MV-4-11 (cell line): ENCODE measurements around the gene GSTT2.
"Not testable (repeated sequence)": the region's sequence is repeated elsewhere in the genome, so short reads cannot be mapped to it uniquely, and the experiment has no call there.

Experiments used
- DNase-seq: peaks from one replicate; lab custom pipeline; 2025; lab: John Stamatoyannopoulos, UW

Gene GSTT2

DNA sequence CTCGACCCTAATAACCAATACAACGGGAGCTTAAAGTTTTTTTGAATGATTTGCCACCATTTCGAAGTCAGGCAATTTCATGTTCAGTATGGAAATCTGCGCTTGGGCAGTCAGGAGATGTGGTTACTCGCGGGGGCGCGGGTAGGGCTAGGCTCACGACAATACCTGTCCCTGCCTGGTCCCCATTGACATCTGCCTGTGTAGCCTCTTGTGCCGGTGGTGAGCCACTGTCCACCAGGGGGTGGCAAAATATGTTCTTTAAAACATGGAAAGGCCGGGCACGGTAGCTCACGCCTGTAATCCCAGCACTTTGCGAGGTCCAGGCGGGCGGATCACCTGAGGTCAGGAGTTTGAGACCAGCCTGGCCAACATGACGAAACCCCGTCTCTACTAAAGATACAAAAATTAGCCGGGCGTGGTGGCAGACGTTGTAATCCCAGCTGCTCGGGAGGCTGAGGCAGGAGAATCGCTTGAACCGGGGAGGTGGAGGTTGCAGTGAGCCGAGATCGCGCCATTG is 5.0 kb upstream of the GSTT2 start:
- DNase-seq, result not testable (repeated sequence)

DNA sequence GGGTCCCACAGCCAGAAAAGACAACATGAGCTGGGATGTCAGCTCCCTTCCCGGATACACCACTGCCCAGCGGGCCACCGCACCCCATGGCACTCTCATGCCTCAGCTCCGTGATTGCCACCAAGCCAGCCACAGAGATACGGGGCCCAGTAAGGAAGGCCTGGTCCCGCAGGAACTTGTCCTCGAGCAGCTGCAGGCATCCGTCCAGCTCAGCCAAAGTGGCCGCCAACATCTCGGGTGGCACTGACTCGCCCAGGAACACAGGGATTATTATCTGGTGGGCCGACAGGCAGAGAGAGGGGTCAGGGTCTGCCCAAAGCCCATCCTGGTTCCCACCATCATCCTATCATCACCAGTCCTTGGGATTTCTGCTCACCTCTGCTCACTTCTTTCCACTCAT is 2.6 kb upstream of the GSTT2 start:
- not testable (repeated sequence) for DNase-seq

DNA sequence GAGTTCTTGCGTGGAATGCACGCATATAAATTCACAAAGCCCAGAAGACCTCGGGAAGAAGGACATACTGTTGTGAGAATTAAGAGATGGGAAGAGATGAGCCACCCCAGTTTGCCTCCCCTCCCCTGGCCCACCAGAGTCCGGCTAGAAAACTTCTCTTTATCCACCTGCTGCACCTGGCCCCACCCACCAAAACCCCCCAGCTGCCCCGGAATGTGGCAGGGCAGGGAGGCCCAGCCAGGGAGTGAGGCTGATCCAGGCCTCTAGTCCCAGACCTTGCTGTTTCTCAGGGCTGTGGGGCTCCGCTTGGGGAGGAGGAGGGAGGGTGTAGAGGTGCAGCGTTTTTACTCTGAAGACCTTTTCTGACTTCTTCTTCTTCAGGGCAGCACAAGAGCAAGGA is 633 bp downstream of the GSTT2 start:
- not testable (repeated sequence) for DNase-seq

GRCh38 chr22:23984430-23984829 is 4.5 kb downstream of the GSTT2 start:
- peak; percentile 9 for DNase-seq

GRCh38 chr22:23986089-23986488 is 6.2 kb downstream of the GSTT2 start:
- DNase-seq, result not testable (repeated sequence)

DNA sequence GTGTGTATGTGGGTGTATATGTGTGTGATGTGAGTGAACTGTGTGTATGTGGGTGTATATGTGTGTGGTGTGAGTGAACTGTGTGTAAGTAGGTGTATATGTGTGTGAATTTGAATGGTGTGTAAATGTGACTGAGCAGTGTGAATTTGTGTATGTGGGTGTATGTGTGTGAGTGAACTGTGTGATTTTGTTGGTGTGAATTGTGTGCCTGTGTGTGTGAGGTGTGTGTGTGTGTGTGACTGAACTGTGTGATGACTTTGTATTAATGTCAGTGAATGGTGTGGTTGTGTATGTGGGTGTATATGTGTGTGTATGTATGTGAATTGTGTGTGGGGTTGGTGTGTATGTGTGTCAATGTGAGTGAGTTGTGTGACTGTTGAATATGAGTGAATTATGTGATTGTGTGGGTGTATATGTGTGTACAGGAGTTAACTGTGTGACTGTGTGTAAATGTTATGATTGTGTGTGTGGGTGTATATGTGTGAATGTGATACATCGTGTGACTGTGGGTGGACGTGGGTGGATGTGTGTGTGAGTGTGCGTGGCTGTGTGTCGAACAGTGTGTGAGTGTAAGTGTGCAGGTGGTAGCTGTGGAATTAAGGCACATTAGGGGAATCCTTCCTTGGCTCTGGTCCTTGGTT is 6.7 kb downstream of the GSTT2 start:
- not testable (repeated sequence) for DNase-seq

GRCh38 chr22:23989583-23990244 is 9.8 kb downstream of the GSTT2 start:
- not testable (repeated sequence) for DNase-seq

- not testable (repeated sequence) for DNase-seq
Measured at GRCh38 chr22:23993080-23993479, 13.1 kb downstream of the GSTT2 start.

DNA sequence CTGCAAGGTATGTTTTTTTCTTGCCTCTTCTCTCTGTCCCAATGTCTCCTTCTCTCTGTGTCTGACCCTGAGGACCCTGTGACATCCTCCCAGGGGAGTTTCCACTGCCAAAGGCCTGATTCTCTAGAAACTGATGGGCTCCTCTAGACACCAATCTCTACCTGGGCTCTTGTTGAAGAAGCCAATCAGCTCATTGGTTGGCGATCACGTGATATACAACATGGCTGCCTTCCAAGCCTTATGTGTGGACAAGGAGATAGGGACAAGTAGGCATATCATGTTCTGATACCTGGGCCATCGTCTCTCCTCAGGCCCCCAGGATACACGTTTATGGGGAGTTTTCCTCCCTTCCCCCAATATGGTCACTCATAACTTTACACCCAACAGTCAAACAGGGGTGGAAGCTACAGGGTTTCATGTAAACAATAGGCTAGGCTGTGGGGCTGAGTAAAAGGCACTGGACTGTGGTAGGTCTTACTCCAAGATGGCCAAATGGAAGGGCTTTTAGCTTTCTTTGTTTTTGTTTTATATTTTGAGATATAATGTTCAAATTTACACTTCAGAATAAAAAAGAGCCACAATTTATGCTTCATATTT is 13.7 kb downstream of the GSTT2 start:
- DNase-seq, result not testable (repeated sequence)

DNA sequence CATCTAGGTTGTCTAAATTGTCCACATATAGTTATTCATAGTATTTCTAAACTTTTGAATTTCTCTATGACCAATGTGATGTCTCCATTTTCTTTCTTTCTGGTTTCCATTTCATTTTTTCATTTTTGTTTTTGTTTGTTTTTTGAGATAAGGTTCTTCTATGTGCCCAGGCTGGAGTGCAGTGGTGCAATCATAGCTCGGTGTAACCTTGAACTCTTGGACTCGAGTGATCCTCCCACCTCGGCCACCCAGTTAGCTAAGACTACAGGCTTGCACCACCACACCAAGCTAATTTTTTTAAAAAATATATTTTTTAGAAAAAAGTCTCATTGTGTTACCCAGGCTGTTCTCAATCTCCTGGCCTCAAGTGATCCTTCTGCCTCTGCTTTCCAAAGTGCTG is 17.2 kb downstream of the GSTT2 start:
- DNase-seq, result no peak

DNA sequence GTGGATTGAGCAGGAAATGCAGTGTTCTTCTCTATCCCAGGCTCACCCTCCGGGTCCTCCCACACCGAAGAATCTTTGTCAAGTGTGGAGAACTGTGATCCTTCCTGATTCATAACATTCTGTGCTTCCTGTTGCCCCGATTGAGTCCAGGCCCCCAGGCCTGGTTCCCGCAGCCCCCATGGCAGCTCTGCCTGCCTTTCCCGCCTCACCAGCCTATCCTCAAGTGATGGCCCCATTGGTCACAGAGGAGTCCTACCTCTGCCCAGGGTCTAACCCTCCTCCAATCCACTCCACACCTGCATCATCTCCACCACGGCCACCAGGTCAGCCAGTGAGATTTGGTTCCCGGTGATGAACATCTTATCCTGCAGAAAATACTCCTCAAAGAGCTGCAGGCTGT is 19.8 kb downstream of the GSTT2 start:
- DNase-seq, result not testable (repeated sequence)

DNA sequence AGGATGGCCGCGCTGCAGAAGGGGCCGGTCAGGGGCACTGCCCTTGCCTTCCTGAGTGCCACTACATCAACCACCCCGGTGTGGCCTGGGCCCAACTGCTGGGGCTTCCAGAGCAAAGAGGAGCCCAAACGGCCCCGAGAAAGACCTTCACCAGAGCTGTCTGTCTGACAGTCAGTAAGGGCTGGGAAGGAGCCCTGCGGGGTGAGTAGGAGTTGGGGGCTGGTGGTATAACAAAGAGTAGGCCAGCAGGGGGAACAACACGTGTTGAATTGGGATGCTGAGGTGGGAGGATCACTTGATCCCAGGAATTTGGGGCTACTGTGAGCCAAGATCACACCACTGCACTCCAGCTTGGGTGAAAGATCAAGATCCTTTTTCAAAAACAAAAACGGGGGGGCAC is 21.4 kb downstream of the GSTT2 start:
- DNase-seq, result no peak

DNA sequence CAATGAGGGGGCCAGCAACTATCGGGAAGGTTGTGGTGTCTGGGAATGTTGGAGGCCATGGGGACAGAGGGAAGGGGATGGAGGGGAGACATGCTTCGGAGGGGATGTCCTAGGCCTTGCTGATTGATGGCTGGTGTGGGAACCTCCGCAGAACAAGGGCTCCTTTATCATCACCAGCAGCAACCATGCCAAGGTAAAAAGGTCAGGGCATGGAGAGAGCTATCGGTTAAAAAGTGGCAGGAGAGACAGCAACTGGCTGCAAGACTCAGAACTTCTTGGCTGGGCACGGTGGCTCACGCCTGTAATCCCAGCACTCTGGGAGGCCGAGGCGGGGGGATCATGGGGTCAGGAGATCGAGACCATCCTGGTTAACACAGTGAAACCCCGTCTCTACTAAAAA is 22.3 kb downstream of the GSTT2 start:
- no peak for DNase-seq

DNA sequence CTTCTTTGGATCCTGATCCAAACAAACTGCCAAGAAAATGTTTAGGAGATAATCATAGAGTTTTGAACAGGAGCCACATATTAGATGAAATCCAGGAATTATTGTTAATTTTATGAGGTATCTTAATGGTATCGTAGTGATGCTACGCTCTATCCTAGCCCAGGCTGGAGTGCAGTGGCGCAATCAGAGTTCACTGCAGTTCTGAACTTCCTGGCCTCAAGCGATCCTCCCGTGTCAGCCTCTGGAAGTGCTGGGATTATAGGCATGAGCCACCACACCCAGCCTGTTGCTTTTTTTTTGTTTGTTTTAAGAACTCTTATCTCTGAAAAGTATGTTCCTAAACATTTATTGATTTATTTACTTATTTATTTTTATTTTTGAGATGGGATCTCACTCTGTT is 22.9 kb downstream of the GSTT2 start:
- DNase-seq, result no peak

DNA sequence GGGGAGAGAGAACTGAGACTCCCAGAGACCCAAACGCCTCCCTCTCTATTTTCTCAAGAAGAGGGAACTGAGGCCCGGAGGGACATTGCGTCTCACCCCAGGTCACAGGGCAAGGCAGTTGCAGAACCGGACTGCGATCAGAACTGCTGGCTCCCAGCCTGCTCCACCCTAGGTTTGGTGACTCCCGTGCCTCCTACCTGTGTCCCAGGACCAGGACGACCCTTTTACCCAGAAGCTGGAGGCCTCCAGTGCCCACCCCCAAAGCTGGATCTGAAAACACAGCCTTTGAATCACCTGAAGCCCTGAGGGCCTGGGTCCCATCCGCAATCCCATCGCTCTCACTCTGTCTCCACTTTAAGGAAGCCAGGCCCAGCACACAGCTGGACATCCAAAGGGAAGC is 24.0 kb downstream of the GSTT2 start:
- DNase-seq, result no peak

DNA sequence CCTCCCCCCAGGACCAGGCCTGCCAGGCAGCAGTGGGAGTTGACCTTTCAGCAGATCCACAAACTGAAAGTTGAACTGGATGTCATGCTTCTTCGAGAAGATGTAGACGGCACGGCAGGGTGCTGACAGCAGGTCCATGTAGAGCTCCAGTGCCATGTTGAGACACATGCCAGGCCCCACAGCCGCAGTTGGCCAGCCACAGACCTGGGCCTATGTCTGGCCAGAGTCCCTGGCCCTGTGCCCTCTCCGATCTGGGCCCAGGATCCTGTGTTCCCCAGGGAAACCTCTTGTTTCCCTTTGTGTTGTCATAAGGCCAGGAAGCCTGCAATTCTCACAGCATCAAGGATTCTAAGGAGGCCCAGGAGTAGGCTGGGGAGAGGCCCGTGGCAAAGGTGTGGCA is 25.3 kb downstream of the GSTT2 start, which contains the start of gene GSTT4:
Gene GSTT4, minus strand, starts transcription at position 253 of the 400 bp plus-strand sequence. Its CDS starts 97 bp downstream, at position 156.
- DNase-seq, result no peak

DNA sequence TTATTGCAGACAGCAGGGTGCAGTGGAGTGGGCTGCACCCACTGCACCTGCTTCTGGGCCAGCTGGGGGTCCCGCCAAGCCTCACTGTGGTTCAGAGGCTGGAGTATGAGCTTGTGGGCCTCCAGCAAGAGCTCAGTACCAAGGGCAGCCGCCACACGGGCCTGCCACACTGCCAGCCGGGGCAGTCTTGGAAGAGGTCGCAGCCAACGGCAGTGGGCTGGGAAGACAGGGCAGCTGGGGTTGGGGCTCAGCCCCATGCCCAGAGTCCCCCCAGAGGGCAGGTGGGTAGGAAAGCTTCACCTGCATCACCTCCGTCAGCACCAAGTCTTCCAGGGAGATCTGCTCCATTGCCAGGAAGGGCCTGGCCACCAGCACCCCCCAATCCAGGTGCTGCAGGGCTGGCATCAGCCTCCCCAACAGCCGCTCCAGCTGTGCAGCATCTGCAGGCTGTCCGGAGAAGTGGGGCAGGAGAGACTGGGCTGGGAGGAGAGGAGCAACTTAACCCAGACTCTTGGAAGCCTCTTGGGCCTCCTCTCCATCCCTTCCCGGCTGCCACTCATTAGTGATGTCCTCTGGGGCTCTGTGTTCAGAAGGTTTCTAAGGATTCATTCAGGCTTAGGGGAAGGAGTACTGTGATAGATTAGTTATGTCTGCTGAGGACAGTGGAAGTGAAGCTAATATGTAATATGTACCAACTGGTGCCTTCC is 26.4 kb downstream of the GSTT2 start:
- no peak for DNase-seq

- no peak for DNase-seq
Measured at GRCh38 chr22:24006914-24007214, 26.9 kb downstream of the GSTT2 start.

DNA sequence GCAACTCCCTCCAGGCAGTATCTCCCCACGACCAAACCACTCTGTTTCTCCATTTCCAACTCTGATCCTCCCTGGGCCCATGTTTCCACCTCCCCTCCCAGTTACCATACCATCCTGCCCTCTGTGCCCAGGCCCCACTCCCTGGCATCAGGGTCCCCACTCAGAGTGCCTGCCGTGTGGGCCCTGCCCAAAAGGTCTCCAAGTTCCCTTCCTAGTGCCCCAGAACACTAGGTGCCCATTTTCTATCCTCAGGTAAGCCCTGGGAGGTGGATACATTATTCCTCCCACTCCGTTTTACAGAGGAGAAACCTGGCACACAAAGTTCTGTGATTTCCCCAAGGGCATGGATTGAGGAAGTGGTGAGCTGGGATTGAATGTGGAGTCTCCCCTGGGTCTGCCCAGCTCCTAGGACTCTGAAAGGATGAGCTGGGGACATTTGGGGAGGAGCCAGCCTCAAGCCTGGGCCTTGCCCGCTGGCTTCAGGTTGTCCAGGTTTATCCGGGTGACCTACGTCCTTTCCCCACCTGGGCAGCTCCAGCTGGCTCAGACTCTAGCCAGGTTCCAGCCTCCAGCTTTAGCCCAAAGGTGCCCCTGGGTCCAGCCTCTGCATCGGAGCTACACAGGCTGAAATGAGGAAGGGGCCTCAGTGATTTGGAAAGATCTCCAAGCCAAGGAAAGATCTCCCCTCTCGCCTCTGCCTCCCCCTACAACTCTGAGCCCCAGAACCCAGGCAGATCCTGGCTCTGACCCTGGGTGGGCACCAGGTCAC is 27.5 kb downstream of the GSTT2 start:
- no peak for DNase-seq

- no peak for DNase-seq
Measured at GRCh38 chr22:24008022-24008283, 28.0 kb downstream of the GSTT2 start.

DNA sequence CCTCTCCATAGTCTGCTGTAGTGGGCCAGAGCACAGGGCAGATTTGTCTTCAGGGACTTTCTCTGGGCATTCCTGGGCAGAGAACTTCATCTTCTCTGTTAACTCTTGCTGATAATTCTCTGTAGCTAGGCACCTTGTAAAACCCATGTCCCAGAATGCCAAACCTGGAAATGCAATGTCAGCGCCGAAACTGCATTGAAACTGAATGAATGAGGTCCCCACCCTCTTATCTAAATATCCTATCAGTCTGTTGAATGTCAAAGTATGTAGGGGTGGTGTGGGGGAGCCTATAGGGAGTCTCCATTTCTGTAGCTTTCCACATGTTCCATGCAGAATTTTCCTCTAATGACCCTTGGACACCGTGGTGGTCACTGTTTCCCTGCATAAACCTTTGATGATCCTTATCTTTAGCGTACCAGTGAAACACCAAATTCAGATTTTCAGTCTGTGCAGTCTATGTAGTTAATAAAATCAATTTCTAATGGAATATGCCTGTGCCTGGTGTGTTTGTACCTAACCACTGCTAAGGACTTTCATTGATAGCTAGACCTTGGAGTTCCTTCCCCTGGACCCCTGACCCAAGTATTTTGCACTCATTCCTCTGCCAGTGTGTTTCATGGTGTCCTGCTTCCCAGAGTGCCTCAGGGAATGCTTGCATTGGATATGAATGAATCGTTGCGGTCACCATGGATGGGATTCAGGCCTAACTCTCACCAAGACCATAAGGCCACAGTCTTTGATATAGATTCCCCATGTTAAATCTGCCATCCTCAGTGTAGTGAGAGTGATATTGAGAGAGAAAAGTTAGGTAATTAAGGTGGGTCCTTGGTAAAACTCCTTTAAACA is 28.7 kb downstream of the GSTT2 start:
- no peak for DNase-seq
